Effector memory CD4-positive, alpha-beta T cell (primary cell): ENCODE results near the gene GLS.

ENCODE experiments used
- DNase-seq, 3 donors: peaks; one replicate each; pipeline ENCODE4 v3.0.0-alpha.2; 2020
- H3K27ac ChIP-seq: 2 replicates; pipeline ENCODE4 v1.7.0; 2013; ENCODE audit warnings: mild to moderate bottlenecking, low read length, moderate library complexity; ENCODE audit not compliant: insufficient read depth, poor library complexity, severe bottlenecking
- H3K27me3 ChIP-seq: replicated peaks from 2 replicates; pipeline ENCODE4 v1.7.0; 2013; ENCODE audit warnings: mild to moderate bottlenecking, low read length; ENCODE audit not compliant: insufficient read depth, control insufficient read depth, poor library complexity, severe bottlenecking
- H3K36me3 ChIP-seq: 2 replicates; pipeline ENCODE4 v1.7.0; 2013; ENCODE audit warnings: mild to moderate bottlenecking, low read length, moderate library complexity; ENCODE audit not compliant: control insufficient read depth, insufficient read depth
- H3K4me1 ChIP-seq: 2 replicates; pipeline ENCODE4 v1.7.0; 2013; ENCODE audit warnings: low read length, mild to moderate bottlenecking; ENCODE audit not compliant: control insufficient read depth, insufficient read depth, poor library complexity, severe bottlenecking
- H3K4me3 ChIP-seq: 2 replicates; pipeline ENCODE4 v1.7.0; 2013; ENCODE audit warnings: low read length, low read depth, mild to moderate bottlenecking; ENCODE audit not compliant: insufficient read depth, poor library complexity, severe bottlenecking
- H3K9me3 ChIP-seq: 2 replicates; pipeline ENCODE4 v1.7.0; 2013; ENCODE audit warnings: mild to moderate bottlenecking, low read length, moderate library complexity; ENCODE audit not compliant: control insufficient read depth

GLS gene

DNA sequence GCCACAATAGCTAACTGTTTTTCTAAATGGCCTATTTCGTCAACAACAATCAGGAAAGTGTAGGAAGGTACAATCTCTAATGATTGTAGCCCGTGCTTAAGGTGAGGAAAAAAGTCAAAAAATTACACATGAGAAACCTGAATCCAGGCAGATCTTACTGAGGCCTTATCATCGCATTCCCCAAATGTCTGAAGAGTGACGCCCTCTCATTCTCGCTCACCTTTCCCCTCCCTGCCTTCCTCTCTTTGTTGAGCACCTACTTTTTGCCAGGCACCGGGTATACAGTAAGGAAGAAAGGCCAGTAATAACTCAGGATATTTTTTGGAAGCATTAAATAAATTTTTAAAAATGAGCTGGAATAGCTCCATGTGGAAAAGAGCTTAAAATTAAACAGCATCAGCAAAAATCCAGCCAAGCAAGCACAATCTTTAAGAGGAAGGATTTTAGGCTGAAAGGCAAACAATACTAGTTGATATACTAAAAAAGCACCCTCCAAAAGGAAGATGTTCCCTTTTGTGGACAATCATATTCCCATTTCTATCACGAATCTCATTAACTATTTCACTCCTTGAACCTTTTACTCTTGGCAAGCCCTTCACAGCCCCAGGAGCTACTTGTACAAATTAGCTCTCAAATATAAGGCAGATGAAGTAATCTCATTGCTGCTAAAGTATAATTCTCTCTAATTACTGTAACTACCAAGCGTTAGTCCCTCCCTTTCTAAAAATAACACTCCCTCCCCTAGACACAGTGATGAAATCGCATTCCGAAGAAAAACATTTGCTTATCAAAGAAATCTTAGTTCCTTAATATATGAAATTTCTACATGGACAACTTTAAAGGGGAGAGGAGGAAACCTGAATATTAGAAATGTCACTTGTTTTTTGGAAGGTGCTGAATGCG, 93.4 kb downstream of the GLS start:
- no peak for DNase-seq
- Histone ChIP-seq H3K36me3 (peaks cover 99% of the 10 kb centered on the region), H3K9me3 (no peaks in the 10 kb centered on the region), H3K4me3 (no peak overlapping the region), H3K27me3 (no peaks in the 10 kb centered on the region), H3K27ac (no peak overlapping the region), H3K4me1 (no peaks in the 10 kb centered on the region)

DNA sequence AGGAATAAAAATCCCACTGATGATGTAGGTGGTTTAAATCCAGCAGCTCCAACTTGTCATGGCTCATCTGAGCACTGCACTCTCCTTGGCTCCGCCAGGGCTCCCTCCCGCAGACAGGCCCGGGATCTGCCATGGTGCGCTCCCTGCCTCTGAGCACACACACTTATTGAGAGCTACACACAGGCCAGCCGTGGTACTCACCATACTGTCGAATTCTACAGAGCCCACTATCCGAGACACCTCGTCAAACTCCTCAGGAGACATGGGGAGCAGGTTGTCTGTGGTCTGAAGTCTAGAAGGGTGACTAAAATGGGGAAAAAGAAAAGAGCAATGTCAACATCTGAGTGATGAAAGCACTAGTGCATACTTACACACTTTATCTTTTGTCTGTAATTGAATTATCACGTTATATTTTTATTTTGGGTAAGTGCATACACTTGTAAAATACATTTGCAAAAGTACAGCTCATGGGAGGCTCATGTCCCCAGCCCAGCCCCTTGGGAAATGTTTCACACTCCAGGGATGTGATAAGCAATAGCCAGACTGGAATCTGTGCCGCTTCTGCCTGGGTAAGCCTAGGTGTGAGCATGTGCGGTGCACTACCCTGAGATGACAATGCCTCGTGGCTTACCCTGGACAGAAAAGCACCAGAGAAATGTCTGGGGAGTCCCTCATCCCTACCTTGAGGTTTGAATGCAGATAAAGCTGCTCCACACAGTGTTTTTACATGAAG, 94.2 kb downstream of the GLS start:
- no peak for DNase-seq
- Histone ChIP-seq H3K27me3 (no peaks in the 10 kb centered on the region), H3K4me3 (no peak overlapping the region), H3K36me3 (peaks cover 99% of the 10 kb centered on the region), H3K4me1 (no peaks in the 10 kb centered on the region), H3K27ac (no peak overlapping the region), H3K9me3 (no peaks in the 10 kb centered on the region)

DNA sequence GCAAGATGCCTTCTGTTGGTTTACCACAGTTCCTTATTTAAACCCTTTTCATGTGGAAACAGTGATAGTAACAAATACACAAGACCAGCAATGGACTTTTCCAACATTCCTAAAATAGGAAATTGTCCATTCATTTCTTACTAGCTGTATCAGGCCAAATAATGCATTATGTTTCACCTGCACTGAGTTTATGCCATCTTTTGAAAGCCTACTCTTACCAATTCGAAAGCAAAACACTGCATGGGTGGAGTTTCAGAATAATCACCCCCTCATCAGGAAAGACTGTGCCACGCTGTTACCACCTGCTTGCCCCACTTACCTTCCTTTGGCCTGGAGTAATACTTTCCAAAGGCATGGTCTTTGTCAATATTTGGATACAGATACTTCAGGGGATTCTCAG, 95.9 kb downstream of the GLS start:
- H3K4me3 ChIP-seq: no peak overlapping the region
- no peaks in the 10 kb centered on the region for H3K9me3 ChIP-seq
- H3K4me1 ChIP-seq: no peaks in the 10 kb centered on the region
- peak overlapping the region; percentile 15 for H3K27ac ChIP-seq
- peaks cover 99% of the 10 kb centered on the region for H3K36me3 ChIP-seq
- H3K27me3 ChIP-seq: no peaks in the 10 kb centered on the region
- DNase-seq: no peak

DNA sequence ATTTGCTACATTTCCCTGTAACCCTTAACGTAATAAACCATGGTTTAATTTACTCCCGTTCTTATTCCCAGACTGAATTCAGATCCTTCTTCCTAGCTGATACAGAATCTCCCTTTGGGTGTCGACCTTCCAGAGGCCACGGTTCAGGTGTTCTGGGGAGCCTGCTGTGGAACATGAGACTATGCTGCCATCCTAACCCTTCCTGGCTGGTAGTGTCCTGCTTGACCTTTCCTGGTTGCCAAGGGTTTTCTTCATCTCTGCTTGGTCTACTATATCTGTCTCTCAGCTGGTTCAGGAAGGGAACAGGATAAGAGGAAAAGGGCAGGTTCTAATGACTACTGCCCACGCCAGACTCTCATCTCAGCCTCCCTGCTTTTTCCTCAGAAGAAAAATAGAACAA, 96.9 kb downstream of the GLS start:
- Histone ChIP-seq H3K36me3 (peaks cover 99% of the 10 kb centered on the region), H3K27ac (no peak overlapping the region)
- no peak for DNase-seq

DNA sequence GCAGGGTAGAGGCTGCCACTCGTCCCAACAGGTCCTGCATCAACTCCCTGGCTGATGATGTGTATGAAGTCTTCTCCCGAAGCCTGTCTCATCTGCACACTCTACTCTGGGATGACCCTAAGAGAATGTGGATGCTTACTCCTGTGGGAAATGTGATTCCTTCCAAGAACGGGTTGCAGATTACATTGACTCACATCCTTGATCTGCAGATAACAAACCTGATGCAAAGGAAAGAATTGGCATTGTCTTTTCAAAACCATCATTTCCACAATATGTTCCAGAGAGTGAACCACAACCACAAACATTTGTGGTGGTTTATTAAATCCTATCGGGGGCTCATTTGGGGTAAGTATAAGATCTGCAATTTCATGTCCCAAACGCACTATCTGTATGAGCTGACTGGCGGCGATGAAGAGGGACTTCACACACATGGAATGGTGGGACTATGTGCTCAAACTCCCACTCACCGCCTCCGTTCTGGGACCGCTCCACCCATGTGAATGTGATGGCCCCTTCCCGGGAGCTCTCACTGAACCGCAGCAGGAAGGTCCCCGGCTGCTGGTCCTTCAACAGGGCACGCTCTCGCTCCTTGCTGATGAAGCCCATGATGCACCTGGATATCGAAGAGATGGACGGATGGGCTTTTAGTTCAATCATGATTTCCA, 97.9 kb downstream of the GLS start:
- peaks cover 99% of the 10 kb centered on the region for H3K36me3 ChIP-seq
- H3K4me3 ChIP-seq: no peak overlapping the region
- no peaks in the 10 kb centered on the region for H3K4me1 ChIP-seq
- H3K27me3 ChIP-seq: no peaks in the 10 kb centered on the region
- H3K9me3 ChIP-seq: no peaks in the 10 kb centered on the region
- H3K27ac ChIP-seq: no peak overlapping the region
- no peak for DNase-seq

More for the DNA sequence above, 96.9 kb downstream of the GLS start:
- H3K9me3 ChIP-seq: no peaks in the 10 kb centered on the region
- H3K27me3 ChIP-seq: no peaks in the 10 kb centered on the region
- H3K4me1 ChIP-seq: no peaks in the 10 kb centered on the region
- H3K4me3 ChIP-seq: no peak overlapping the region

DNA sequence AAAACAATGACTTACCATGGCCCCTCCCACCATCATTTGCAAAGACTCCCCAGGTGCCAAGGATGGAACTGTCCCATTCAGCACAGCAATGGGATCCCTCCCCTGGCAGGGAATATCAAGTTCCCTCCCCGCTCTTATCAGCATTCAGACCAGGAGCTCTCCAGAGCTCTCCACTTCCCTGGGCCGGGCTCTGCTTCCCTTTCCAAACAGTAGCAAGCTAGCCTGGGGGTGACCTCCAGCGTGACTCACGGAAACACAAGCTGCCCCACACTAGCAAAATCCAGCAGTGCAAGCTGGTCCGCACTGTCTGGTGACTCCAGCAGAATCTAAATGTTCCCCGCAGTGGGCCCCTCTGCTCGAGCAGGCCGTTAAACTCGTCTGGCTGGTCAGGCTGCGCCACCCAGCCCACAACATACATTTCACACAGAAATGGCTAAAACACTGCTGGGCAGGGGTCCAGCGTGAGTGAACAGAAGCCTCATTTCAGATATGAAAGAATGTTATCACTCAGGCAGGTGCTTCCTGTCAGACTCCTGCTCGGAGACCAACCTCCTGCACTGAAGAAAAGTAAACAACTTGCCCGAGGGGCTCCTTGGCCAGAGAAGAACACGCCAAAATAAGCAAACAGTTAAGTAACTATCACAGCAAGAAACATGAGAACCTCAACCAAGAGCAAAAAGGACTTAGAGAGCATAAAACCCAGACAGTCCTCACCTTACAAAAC, 99.4 kb downstream of the GLS start:
- Histone ChIP-seq H3K4me3 (no peak overlapping the region), H3K27me3 (no peaks in the 10 kb centered on the region), H3K27ac (no peak overlapping the region), H3K4me1 (no peaks in the 10 kb centered on the region), H3K36me3 (peaks cover 99% of the 10 kb centered on the region), H3K9me3 (no peaks in the 10 kb centered on the region)
- DNase-seq: no peak

DNA sequence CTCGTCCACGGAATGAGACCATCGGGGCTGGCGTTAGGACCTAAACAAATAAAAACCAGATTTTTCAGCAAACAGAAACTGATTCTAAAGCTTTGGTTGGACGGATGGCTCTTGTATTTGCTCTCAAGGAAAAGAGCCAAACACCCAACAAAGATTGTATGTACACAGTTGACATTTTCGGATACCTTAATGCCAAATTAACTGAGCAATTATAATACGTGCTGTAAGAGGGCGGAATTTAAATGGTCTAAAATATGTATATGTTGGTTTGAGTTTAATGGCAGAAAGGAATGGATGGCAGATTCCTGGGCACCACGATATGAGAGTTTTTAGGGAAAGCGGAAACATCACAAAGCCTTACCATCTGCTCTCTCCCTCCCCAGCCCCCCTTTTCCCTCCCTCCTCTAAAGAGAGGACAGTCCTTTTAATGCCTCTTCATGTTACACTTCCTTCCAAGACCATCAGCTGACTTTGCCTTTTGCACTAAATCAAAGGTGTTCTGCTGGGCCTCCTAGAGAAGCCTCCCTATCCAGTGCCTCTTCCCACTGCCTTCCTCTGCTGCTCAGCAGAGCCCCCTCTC, 100.1 kb downstream of the GLS start:
- H3K4me3 ChIP-seq: no peak overlapping the region

DNA sequence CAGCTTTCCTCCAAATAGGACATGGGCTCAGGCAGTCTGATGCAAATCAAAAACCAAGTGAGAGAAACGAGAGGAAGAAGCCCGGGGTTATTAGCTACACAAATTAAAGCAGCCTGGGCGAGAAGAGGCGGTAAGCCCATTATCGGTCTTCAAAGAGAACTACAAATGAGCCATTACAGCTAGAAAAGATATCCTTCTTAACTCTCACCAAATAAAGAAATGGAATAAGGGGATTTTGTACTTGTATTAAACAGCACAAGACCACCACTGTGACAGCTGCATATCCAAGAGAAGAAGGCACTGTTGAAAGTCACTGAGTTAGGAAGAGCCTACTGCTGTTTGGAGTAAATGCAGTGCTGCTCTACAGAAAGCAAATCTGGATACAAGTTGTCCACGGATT, 100.7 kb downstream of the GLS start:
- Histone ChIP-seq H3K4me1 (no peaks in the 10 kb centered on the region), H3K9me3 (no peaks in the 10 kb centered on the region), H3K36me3 (peaks cover 99% of the 10 kb centered on the region), H3K27me3 (no peaks in the 10 kb centered on the region), H3K4me3 (no peak overlapping the region), H3K27ac (no peak overlapping the region)
- no peak for DNase-seq

More for the DNA sequence above, 100.1 kb downstream of the GLS start:
- Histone ChIP-seq H3K4me1 (no peaks in the 10 kb centered on the region), H3K27me3 (no peaks in the 10 kb centered on the region), H3K27ac (no peak overlapping the region), H3K9me3 (no peaks in the 10 kb centered on the region), H3K36me3 (peaks cover 99% of the 10 kb centered on the region)
- no peak for DNase-seq

DNA sequence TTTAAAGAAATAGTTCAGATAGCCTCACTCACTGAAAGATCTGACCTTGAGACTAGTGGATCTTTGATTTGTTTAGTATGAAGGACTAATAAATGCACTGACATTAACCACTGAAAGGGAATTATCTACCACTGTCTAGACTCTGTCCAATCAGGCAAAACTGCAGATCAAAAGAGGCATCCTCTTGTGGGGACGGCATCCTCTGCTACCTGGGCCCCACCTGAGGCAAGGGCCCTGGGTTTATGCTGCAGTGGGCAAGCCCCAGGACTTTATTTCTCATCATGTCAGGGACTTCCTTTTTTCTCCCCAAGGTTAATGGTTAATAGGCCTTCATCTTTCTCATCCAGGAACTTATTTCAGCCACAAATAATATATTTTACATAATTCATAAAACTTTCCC, 101.1 kb downstream of the GLS start:
- no peaks in the 10 kb centered on the region for H3K27me3 ChIP-seq
- no peaks in the 10 kb centered on the region for H3K9me3 ChIP-seq
- DNase-seq: no peak
- peaks cover 99% of the 10 kb centered on the region for H3K36me3 ChIP-seq
- H3K4me1 ChIP-seq: no peaks in the 10 kb centered on the region
- H3K4me3 ChIP-seq: no peak overlapping the region
- H3K27ac ChIP-seq: no peak overlapping the region
